HepG2 (cell line): ENCODE data around the gene RPRD1A. TPM values are rescaled to one million over a fixed set of nuclear protein-coding genes. Genes with fewer than 3 reads are reported as not detected.

Source experiments
- ATAC-seq: fragments of 200-7000 bp; cut with Tn5 transposase; 3 replicates; pipeline ENCODE4 v1.9.1; 2020; ENCODE audit warnings: mild to moderate bottlenecking, moderate library complexity
- BruUV-seq: library from RNA; stranded (reverse); fragments of 400-500 nt; replicated peaks from 2 replicates; lab custom pipeline; 2021; lab: Mats Ljungman, UMichigan
- CTCF ChIA-PET: fragments of 300-600 bp; formaldehyde crosslinking; extraction: SDS; loops from one replicate; lab custom pipeline; 2021; ENCODE audit warnings: low total read pairs, inconsistent platforms, low intra/inter-chr PET ratio; lab: Yijun Ruan, JAX
- POLR2A ChIA-PET: fragments of 350-600 bp; sonication (Branson Sonifier 250); formaldehyde crosslinking; loops from one replicate; lab custom pipeline; 2020; ENCODE audit warnings: antibody characterized with exemption, inconsistent platforms; lab: Yijun Ruan, JAX
- DNase-seq: peaks from one replicate; pipeline ENCODE4 v3.0.0-alpha.2; 2015; ENCODE audit warnings: low spot score
- FAIRE-seq: peaks from 3 replicates; lab custom pipeline; 2011; peaks lifted over from hg19 to GRCh38; lab: Jason Lieb, UNC
- H2AFZ ChIP-seq: one replicate; pipeline ENCODE4 v1.6.1; 2011; ENCODE audit warnings: low read length, inconsistent platforms
- H3K27ac ChIP-seq: fragments of 300-600 bp; 3 replicates; pipeline ENCODE4 v1.8.0; 2011; ENCODE audit warnings: mixed run types, mild to moderate bottlenecking, mixed read lengths, low read length, inconsistent platforms; ENCODE audit not compliant: insufficient read depth; ENCODE audit errors: extremely low read length
- H3K27me3 ChIP-seq, 2 experiments: fragments of 200-600 bp in 1 of 2; 2 replicates in 1 of 2; 3 replicates in 1 of 2; pipeline versions ENCODE4 v1.6.0 to v1.8.0; 2011; ENCODE audit warnings: low read length in 2 of 2, mild to moderate bottlenecking in 2 of 2, moderate library complexity in 2 of 2, inconsistent platforms in 1 of 2; ENCODE audit not compliant: insufficient read depth in 2 of 2, control insufficient read depth in 1 of 2
- H3K36me3 ChIP-seq, 2 experiments: fragments of 200-600 bp in 1 of 2; replicated peaks in 1 of 2; 2 replicates in 1 of 2; 3 replicates in 1 of 2; pipeline versions ENCODE4 v1.5.1 to v1.8.0; 2011; ENCODE audit warnings: low read length in 2 of 2, inconsistent platforms in 1 of 2; ENCODE audit not compliant: insufficient read depth in 2 of 2, control insufficient read depth in 1 of 2
- H3K4me1 ChIP-seq: 2 replicates; pipeline ENCODE4 v1.5.1; 2012; ENCODE audit warnings: low read length, inconsistent platforms; ENCODE audit not compliant: insufficient read depth
- H3K4me2 ChIP-seq: 2 replicates; pipeline ENCODE4 v1.6.0; 2011; ENCODE audit warnings: low read depth, low read length, inconsistent platforms
- H3K4me3 ChIP-seq, 3 experiments: fragments of 200-600 bp in 1 of 3; sonication (generic), shearing (Covaris generic) in 1 of 3; replicated peaks in 1 of 3; 2 replicates each; pipeline ENCODE4 v1.5.1; 2011 to 2016; ENCODE audit warnings: low read length in 3 of 3, inconsistent platforms in 2 of 3, low read depth in 2 of 3, mild to moderate bottlenecking in 2 of 3, control low read depth in 1 of 3, mixed read lengths in 1 of 3; ENCODE audit not compliant: insufficient read depth in 1 of 3
- H3K79me2 ChIP-seq: one replicate; pipeline ENCODE4 v1.6.1; 2011; ENCODE audit warnings: low read length, inconsistent platforms; ENCODE audit not compliant: insufficient read depth
- H3K9ac ChIP-seq: 2 replicates; pipeline ENCODE4 v1.6.0; 2011; ENCODE audit warnings: mild to moderate bottlenecking, low read depth, low read length, inconsistent platforms; ENCODE audit not compliant: insufficient read depth
- H3K9me3 ChIP-seq: 2 replicates; pipeline ENCODE4 v1.5.1; 2012; ENCODE audit warnings: mild to moderate bottlenecking, low read length
- H4K20me1 ChIP-seq: 2 replicates; pipeline ENCODE4 v1.6.0; 2011; ENCODE audit warnings: inconsistent platforms, mild to moderate bottlenecking, low read length, moderate library complexity; ENCODE audit not compliant: insufficient read depth
- AGO1 ChIP-seq: fragments of 200-400 bp; formaldehyde crosslinking; IDR thresholded peaks from 2 replicates; pipeline ENCODE4 v1.6.1; 2017; ENCODE audit warnings: mild to moderate bottlenecking, low read depth, low read length, moderate library complexity; ENCODE audit not compliant: poor library complexity, severe bottlenecking
- BRD4 ChIP-seq: sonication (generic); formaldehyde crosslinking; IDR thresholded peaks from 2 replicates; pipeline ENCODE4 v1.4.0; 2020; ENCODE audit warnings: missing genetic modification reagents
- GATA4 ChIP-seq: sonication (generic); IDR thresholded peaks from 2 replicates; pipeline ENCODE4 v1.6.1; 2016; ENCODE audit warnings: antibody characterized with exemption, low read depth, borderline replicate concordance
- HNF4A ChIP-seq: sonication (generic); formaldehyde crosslinking; IDR thresholded peaks from 2 replicates; pipeline ENCODE4 v1.4.0; 2020; ENCODE audit warnings: missing genetic modification reagents
- HNRNPLL ChIP-seq: fragments of 200-400 bp; formaldehyde crosslinking; IDR thresholded peaks from 2 replicates; pipeline ENCODE4 v1.6.1; 2017; ENCODE audit warnings: mild to moderate bottlenecking, low read depth, low read length; ENCODE audit not compliant: poor library complexity, severe bottlenecking
- MATR3 ChIP-seq: sonication (generic); formaldehyde crosslinking; IDR thresholded peaks from 2 replicates; pipeline ENCODE4 v1.4.0; 2020; ENCODE audit warnings: missing genetic modification reagents
- MAZ ChIP-seq, 2 experiments: sonication (generic) in 1 of 2; formaldehyde crosslinking in 1 of 2; IDR thresholded peaks; 2 replicates each; pipeline versions ENCODE4 v1.5.0 to v1.6.1; 2012 to 2020; ENCODE audit warnings: low read depth in 2 of 2, mild to moderate bottlenecking in 2 of 2, borderline replicate concordance in 1 of 2, improper control_type of control experiment in 1 of 2, low read length in 1 of 2, missing genetic modification reagents in 1 of 2, moderate library complexity in 1 of 2
- MEF2D ChIP-seq: sonication (generic); formaldehyde crosslinking; IDR thresholded peaks from 2 replicates; pipeline ENCODE4 v1.5.1; 2020; ENCODE audit warnings: mild to moderate bottlenecking, missing genetic modification reagents
- TBX2 ChIP-seq: sonication (generic); formaldehyde crosslinking; IDR thresholded peaks from 2 replicates; pipeline ENCODE4 v1.5.0; 2020; ENCODE audit warnings: missing genetic modification reagents, mild to moderate bottlenecking, borderline replicate concordance
- ZFYVE20 ChIP-seq: sonication (generic); formaldehyde crosslinking; IDR thresholded peaks from 2 replicates; pipeline ENCODE4 v1.8.0; 2023; ENCODE audit warnings: low read depth, mild to moderate bottlenecking, moderate library complexity, missing genetic modification reagents, borderline replicate concordance
- ZMYM2 ChIP-seq: sonication (generic); formaldehyde crosslinking; IDR thresholded peaks from 2 replicates; pipeline ENCODE4 v1.8.0; 2022; ENCODE audit warnings: mild to moderate bottlenecking, missing genetic modification reagents
- ZMYM3 ChIP-seq: sonication (generic); formaldehyde crosslinking; IDR thresholded peaks from 2 replicates; pipeline ENCODE4 v1.5.1; 2020; ENCODE audit warnings: mild to moderate bottlenecking, missing genetic modification reagents
- ZNF205 ChIP-seq: IDR thresholded peaks from 2 replicates; pipeline ENCODE4 v1.6.1; 2018; ENCODE audit warnings: missing biosample characterization, missing genetic modification reagents
- ZNF264 ChIP-seq: sonication (generic); formaldehyde crosslinking; IDR thresholded peaks from 2 replicates; pipeline ENCODE4 v1.4.0; 2020; ENCODE audit warnings: missing genetic modification reagents
- ZNF296 ChIP-seq: sonication (generic); formaldehyde crosslinking; conservative IDR thresholded peaks from 2 replicates; pipeline ENCODE4 v1.5.0; 2020; ENCODE audit warnings: mild to moderate bottlenecking, missing genetic modification reagents
- ZNF484 ChIP-seq: sonication (generic); formaldehyde crosslinking; IDR thresholded peaks from 2 replicates; pipeline ENCODE4 v1.5.1; 2020; ENCODE audit warnings: mild to moderate bottlenecking, low read depth, missing genetic modification reagents, borderline replicate concordance
- ZNF598 ChIP-seq: sonication (generic); formaldehyde crosslinking; IDR thresholded peaks from 2 replicates; pipeline ENCODE4 v1.5.1; 2020; ENCODE audit warnings: mild to moderate bottlenecking, missing genetic modification reagents, borderline replicate concordance
- ZNF619 ChIP-seq: sonication (generic); formaldehyde crosslinking; IDR thresholded peaks from 2 replicates; pipeline ENCODE4 v1.4.0; 2020; ENCODE audit warnings: mild to moderate bottlenecking, missing genetic modification reagents
- WGBS: methylation state at CpG from one replicate; pipeline ENCODE4 v1.1.6; 2017; ENCODE audit warnings: low lambda C conversion rate; 5-methylcytosine and 5-hydroxymethylcytosine counted together
- in situ Hi-C: cut with HindIII; loops from 2 replicates; pipeline ENCODE4 v1.10.0; 2017; ENCODE audit warnings: low pct_unique_long_range_greater_than_20kb; ENCODE audit not compliant: extremely low pct_ligation_motif_present
- intact Hi-C: fragments of 100-400 bp; cut with micrococcal nuclease; formaldehyde crosslinking; loops from one replicate; pipeline ENCODE4 v1.10.0; 2022; ENCODE audit not compliant: unreplicated experiment
- polyA plus RNA-seq, 8 experiments: library from polyadenylated mRNA; depleted of rRNA in 3 of 8; stranded (reverse) in 7 of 8; unstranded in 1 of 8; fragments of >200 nt; fragmentation: Illumina TruSeq in 4 of 8; extraction: Trizol in 4 of 8; gene quantifications; 2 replicates each; pipeline versions ENCODE4 v1.2.1 to v1.2.3, GENCODE V29; 2011 to 2016; ENCODE audit warnings: low read depth in 4 of 8, missing spikeins in 1 of 8, mixed read lengths in 1 of 8; ENCODE audit not compliant: insufficient read depth in 1 of 8
- total RNA-seq, 5 experiments: library from RNA; depleted of rRNA; stranded (reverse); fragments of >200 nt; fragmentation: Illumina TruSeq; extraction: Trizol; gene quantifications; 2 replicates each; pipeline ENCODE4 v1.2.3, GENCODE V29; 2016; ENCODE audit warnings: low read depth in 1 of 5
- TF ChIP-seq, protein P1 (sequence below): sonication (generic); formaldehyde crosslinking; IDR thresholded peaks from 2 replicates; pipeline ENCODE4 v1.8.0; 2022; ENCODE audit warnings: mild to moderate bottlenecking, missing genetic modification reagents, borderline replicate concordance
- TF ChIP-seq, protein P2 (sequence below): sonication (generic); formaldehyde crosslinking; IDR thresholded peaks from 2 replicates; pipeline ENCODE4 v1.4.0; 2020; ENCODE audit warnings: mild to moderate bottlenecking, missing genetic modification reagents
- TF ChIP-seq, protein P3 (sequence below): sonication (generic); formaldehyde crosslinking; IDR thresholded peaks from 2 replicates; pipeline ENCODE4 v1.8.1; 2023; ENCODE audit warnings: missing genetic modification reagents, mild to moderate bottlenecking, borderline replicate concordance
- TF ChIP-seq, protein P4 (sequence below): sonication (generic); formaldehyde crosslinking; IDR thresholded peaks from 2 replicates; pipeline ENCODE4 v1.5.1; 2020; ENCODE audit warnings: missing genetic modification reagents, mild to moderate bottlenecking, borderline replicate concordance

Gene RPRD1A
- total and polyA plus RNA-seq, 2 of the 13 experiments (the other 11 are each of a cell fraction or from before 2014, with no cell fraction given), result 42.5 to 78.2 TPM

DNA sequence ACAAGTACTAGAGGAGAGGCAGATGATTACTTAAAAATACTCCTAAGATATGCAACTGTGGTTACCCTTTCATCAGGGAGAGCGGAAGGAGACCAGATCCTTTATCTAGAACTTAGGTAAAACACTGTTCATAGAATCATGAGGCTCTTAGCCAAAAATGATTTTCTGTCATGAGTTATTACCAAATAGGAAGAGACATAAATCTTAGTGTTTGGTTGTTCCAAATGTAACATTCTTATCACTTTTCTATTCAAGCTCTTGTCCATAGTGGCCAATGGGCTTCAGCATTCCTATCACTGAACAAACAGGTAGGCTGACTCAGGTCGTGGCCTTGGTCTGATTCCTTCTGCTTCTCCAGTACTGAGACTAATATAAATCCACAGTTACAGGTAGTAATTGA, 38.5 kb downstream of the RPRD1A start (continued):
- TF ChIP-seq, protein P1, sequence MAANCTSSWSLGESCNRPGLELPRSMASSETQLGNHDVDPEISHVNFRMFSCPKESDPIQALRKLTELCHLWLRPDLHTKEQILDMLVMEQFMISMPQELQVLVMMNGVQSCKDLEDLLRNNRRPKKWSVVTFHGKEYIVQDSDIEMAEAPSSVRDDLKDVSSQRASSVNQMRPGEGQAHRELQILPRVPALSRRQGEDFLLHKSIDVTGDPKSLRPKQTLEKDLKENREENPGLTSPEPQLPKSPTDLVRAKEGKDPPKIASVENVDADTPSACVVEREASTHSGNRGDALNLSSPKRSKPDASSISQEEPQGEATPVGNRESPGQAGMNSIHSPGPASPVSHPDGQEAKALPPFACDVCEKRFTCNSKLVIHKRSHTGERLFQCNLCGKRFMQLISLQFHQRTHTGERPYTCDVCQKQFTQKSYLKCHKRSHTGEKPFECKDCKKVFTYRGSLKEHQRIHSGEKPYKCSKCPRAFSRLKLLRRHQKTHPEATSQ (CRISPR knock-in tag), result no peak
- TF ChIP-seq HNRNPLL, result no peak
- TF ChIP-seq BRD4 (CRISPR knock-in tag), result no peak
- TF ChIP-seq ZMYM2 (CRISPR knock-in tag), result no peak
- TF ChIP-seq ZNF619, result no peak
- TF ChIP-seq MEF2D (CRISPR knock-in tag), result no peak

DNA sequence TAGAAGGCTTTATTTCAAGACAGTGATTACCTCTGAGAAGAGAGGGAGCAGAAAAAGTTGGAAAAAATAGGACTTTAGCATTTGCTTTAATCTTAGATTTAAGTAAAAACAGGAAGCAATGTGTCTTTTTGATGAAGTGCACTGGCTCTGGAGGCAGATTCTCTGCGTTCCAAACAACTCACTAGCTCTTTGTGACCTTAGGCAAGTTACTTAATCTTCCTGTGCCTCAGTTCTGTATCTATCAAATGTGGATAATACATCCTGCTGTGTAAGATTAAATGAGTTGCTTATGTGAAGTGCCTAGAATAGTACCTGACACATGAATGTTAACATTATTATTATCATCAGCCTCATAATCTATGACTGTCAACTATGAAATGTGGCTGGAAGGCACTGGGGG, 42.3 kb downstream of the RPRD1A start:
- no peaks in the 10 kb centered on the region for H3K79me2 ChIP-seq
- no peak overlapping the region for H2AFZ ChIP-seq
- CTCF ChIA-PET, result no interaction called here
- H4K20me1 ChIP-seq, result no peaks in the 10 kb centered on the region
- no peaks in the 10 kb centered on the region for H3K9me3 ChIP-seq
- ATAC-seq (no peak), DNase-seq (no peak), FAIRE-seq (no peak)
- POLR2A ChIA-PET, result no interaction called here
- no peak overlapping the region for H3K4me3 ChIP-seq
- H3K4me1 ChIP-seq, result peaks cover 14% of the 10 kb centered on the region
- intact Hi-C loops, result no loop called here
- 94% methylated on average over 1 of the region's 1 CpG for WGBS
- peaks cover 5 to 48% of the 10 kb centered on the region in 2 experiments; a peak in 4 of 5 replicates for H3K36me3 ChIP-seq
- no peak overlapping the region for H3K27ac ChIP-seq
- H3K27me3 ChIP-seq, result no peaks in the 10 kb centered on the region
- in situ Hi-C loops, result loop anchor here (10.0 kb wide), 1 partner anchor 260 kb away; no protein-coding TSS in a partner anchor
- no TSS peak for BruUV-seq
- H3K9ac ChIP-seq, result no peak overlapping the region
- no peak overlapping the region for H3K4me2 ChIP-seq
- TF ChIP-seq GATA4 (no peak), TBX2 (no peak), MAZ (IDR thresholded peaks at IDR 0.05; ENCODE audit: borderline replicate concordance, low read depth, low read length) (no peak), MAZ (CRISPR knock-in tag; IDR thresholded peaks at IDR 0.05; ENCODE audit: low read depth) (no peak), ZNF296 (no peak), ZNF264 (CRISPR knock-in tag) (no peak), HNF4A (CRISPR knock-in tag) (no peak), ZNF205 (CRISPR knock-in tag) (no peak), ZMYM3 (CRISPR knock-in tag) (no peak), ZNF598 (CRISPR knock-in tag) (no peak), AGO1 (no peak), ZFYVE20 (CRISPR knock-in tag) (no peak), ZNF484 (CRISPR knock-in tag) (no peak), MATR3 (CRISPR knock-in tag) (no peak)
- TF ChIP-seq, protein P2, sequence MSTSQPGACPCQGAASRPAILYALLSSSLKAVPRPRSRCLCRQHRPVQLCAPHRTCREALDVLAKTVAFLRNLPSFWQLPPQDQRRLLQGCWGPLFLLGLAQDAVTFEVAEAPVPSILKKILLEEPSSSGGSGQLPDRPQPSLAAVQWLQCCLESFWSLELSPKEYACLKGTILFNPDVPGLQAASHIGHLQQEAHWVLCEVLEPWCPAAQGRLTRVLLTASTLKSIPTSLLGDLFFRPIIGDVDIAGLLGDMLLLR (CRISPR knock-in tag), result no peak
- TF ChIP-seq, protein P3, sequence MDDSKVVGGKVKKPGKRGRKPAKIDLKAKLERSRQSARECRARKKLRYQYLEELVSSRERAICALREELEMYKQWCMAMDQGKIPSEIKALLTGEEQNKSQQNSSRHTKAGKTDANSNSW (CRISPR knock-in tag), result no peak
- TF ChIP-seq, protein P4, sequence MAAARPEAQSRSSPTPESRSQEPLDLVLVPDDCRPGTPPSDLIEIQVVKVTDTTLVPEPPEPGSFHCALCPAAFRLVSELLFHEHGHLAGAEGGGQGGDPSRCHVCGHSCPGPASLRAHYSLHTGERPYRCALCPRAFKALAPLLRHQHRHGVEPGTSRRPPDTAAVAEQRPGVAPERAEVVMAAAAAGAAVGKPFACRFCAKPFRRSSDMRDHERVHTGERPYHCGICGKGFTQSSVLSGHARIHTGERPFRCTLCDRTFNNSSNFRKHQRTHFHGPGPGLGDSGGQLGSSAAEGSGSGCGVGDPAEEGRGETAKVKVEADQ, result no peak
